ENCODE results near the gene RASA2. TPM values are rescaled to one million over a fixed set of nuclear protein-coding genes. Genes with fewer than 3 reads are reported as not detected.

The RASA2 gene
- total RNA-seq, 2 experiments from 2014 or later = 62.6 to 70.8 TPM

DNA sequence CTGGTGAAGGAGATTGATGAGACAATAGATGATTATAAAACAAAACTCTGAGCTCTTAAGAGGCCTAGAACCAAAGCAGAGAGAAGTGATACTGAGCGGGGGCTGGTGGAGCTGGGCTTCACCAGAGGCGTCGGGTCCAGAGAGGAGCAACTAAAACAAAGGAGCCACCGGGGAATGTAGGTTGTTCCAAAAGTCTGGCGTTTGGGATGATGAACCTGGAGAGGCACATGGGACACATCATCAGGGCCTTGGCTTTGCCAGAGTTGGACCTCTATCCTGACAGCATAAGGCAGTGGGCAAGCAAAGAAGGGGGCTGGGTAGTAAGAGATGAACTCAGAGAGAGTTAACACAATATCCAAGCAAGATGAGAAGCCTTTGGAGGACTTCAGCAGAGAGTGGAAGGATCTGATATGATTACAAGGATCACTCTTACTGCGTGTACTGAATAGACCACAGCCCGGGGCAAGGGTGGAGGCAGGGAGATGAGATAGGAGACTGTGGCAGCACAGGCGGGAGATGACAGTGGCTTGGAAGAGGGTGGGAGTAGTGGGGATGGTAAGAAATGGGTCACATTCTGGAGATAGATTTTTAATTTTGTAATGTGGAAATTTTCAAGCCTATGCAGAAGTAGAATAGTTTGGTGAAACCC lies 36.0 kb upstream of the RASA2 start:
- Mint-ChIP-seq H3K9me3 (no peaks in the 10 kb centered on the region), H3K27ac (peak overlapping the region; percentile 63), H3K4me3 (no peak overlapping the region), H3K36me3 (peaks cover 3% of the 10 kb centered on the region), H3K27me3 (no peaks in the 10 kb centered on the region), H3K4me1 (peaks cover 10% of the 10 kb centered on the region)
- DNase-seq (no peak), ATAC-seq (ENCODE audit: low read depth) (no peak)
- POLR2A ChIA-PET = interaction anchor here (1.0 kb wide), 1 partner anchor 139 kb away, joined by 3 read pairs; no protein-coding TSS in a partner anchor

DNA sequence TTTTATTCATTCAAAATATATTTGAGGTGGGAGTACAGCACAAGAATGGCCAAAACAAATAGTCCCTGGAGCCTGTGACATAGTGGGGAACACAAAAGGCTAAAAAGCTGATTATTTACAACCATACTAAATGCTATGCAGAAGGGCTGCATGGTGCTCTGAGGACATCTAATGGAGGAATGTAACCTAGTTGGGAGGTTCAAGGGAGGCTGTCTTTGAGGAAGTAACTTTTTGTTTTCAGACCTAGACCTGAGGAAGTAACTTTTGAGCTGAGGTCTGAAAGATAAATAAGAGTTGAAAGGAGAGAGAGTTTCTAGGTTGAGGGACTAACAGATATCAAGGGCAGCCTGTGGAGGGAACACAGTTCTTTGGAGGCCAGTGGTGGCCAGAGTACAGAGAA lies 34.8 kb upstream of the RASA2 start:
- Mint-ChIP-seq H3K27ac (no peak overlapping the region), H3K4me1 (peaks cover 10% of the 10 kb centered on the region), H3K9me3 (no peaks in the 10 kb centered on the region), H3K36me3 (peaks cover 3% of the 10 kb centered on the region), H3K27me3 (no peaks in the 10 kb centered on the region), H3K4me3 (no peak overlapping the region)
- POLR2A ChIA-PET = interaction anchor here (0.6 to 4.6 kb wide), 6 partner anchors 39 to 220 kb away, joined by 3 to 40 read pairs (median 10); partner anchors contain the start of gene PXYLP1
- ATAC-seq (ENCODE audit: low read depth) (peak; percentile 96), DNase-seq (no peak)

DNA sequence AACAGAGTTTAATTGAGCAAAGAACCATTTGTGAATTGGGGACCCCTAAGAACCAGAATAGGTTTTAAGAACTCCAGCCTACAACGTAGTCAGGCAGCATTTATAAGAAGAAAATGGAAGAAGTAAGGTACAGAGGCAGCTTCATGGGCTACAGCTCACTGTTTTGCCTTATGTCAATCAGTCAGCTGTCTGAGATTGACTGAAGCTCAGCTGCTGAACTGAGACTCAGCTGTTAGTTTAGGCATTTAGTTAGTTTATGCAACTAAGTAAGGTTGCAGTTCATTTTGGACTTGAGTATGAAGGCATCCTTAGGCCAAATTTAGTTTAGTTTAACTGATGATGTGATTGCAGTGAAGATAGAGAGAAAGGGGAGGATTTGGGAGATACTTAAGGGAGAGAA lies 34.1 kb upstream of the RASA2 start:
- Mint-ChIP-seq H3K36me3 (no peaks in the 10 kb centered on the region), H3K27me3 (no peaks in the 10 kb centered on the region), H3K4me3 (no peak overlapping the region), H3K4me1 (peaks cover 13% of the 10 kb centered on the region), H3K9me3 (no peaks in the 10 kb centered on the region), H3K27ac (no peak overlapping the region)
- no peak for ATAC-seq (ENCODE audit: low read depth)
- DNase-seq = no peak
- POLR2A ChIA-PET = interaction anchor here (0.6 to 4.6 kb wide), 7 partner anchors 92 to 221 kb away, joined by 3 to 40 read pairs (median 8); partner anchors contain the start of gene PXYLP1

DNA sequence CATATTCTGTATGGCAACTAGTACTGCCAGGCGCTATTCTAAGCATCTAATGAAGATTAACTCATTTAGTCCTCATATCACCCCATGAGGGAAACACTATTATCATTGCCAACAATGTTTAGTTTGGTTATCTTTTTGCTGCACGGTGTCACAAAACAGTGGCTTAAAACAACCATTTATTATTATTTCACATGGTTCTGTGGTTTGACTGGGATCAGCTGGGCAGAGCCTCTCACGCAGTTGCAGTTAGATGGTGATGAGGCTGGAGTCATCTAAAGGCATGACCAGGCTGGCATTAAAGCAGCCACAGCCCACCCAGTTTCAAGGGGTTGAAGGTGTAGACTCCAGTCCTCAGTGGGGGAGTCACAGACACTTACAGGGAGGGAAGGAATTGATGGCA lies 32.8 kb upstream of the RASA2 start:
- no peaks in the 10 kb centered on the region for H3K9me3 Mint-ChIP-seq
- ATAC-seq (ENCODE audit: low read depth) (no peak), DNase-seq (no peak)
- H3K4me1 Mint-ChIP-seq = peaks cover 14% of the 10 kb centered on the region
- H3K27me3 Mint-ChIP-seq = peaks cover 2% of the 10 kb centered on the region
- H3K36me3 Mint-ChIP-seq = no peaks in the 10 kb centered on the region
- peak overlapping the region; percentile 19 for H3K27ac Mint-ChIP-seq
- POLR2A ChIA-PET = interaction anchor here (0.7 to 4.6 kb wide), 4 partner anchors 26 to 149 kb away, joined by 4 to 40 read pairs (median 10); no protein-coding TSS in a partner anchor
- no peak overlapping the region for H3K4me3 Mint-ChIP-seq

DNA sequence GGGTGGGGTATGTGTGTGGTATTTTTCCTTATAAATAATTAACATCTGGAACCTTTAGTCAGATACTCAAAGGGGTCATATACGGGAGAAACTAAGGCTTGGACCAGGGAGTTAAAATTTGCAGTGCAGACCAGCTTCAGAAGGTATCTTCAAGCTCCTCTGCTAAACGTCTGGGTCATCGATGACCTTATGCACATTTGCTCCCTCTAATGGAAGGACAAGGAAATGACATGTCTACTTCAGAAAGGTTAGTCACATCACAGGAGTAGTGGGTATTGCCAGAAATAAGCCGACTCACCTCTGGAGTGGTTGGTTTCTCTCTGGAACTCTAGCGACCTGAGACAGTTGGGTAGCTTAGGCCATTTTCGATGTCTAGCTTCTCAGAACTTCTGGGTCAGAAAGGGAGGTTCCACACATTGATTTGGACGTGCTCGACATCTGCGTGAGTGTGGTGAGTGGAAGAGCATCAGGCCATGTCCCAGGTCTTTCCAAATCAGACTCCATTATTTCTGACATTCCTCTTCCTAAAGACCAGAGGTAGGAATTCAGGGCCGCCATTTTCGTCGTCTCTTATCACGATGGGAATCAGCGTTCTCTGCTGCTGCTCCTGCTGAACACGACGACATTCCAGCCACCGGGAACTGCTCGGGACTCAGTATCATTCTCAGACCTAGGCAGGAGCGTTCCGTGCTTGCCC lies 31.8 kb upstream of the RASA2 start:
- DNase-seq (no peak), ATAC-seq (ENCODE audit: low read depth) (peak; percentile 61)
- Mint-ChIP-seq H3K27me3 (peaks cover 2% of the 10 kb centered on the region), H3K4me1 (peaks cover 14% of the 10 kb centered on the region), H3K9me3 (no peaks in the 10 kb centered on the region), H3K36me3 (no peaks in the 10 kb centered on the region), H3K27ac (no peak overlapping the region), H3K4me3 (no peak overlapping the region)
- POLR2A ChIA-PET = interaction anchor here (0.6 to 4.6 kb wide), 4 partner anchors 31 to 225 kb away, joined by 3 to 40 read pairs (median 3); no protein-coding TSS in a partner anchor

DNA sequence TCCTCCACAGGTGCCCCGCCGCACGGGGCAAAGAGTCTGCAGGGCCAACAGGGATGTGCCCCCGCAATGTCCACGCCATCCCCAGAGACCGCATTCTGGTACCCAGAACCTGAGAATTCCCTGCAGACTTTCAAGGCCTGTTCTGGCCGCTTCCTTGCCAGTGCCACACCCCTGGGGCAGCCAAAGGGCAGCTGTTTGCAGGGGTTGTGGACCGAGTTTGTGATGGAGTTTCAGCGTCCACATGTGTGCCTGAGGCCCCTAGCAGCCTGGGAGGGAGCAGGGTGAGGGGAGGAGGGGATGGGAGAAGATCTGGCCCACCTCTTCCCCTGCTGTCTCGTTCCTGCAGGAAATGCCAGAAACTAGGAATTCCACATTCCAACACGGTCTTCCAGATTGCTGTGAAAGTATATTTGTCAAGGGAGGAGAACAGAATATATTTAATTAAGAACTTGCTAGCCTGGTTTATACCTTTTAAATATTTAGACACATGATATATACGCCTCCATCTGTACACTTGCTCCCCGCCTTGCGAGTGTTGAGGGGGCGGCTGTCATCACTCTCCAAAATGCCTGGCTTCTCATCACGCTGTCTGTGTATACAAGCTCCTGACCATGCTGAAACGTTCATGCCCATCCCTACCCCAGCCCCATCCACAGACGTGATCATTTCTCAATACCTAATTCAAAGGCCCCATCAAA lies 31.1 kb upstream of the RASA2 start:
- Mint-ChIP-seq H3K36me3 (no peaks in the 10 kb centered on the region), H3K27me3 (peaks cover 2% of the 10 kb centered on the region), H3K4me1 (peaks cover 16% of the 10 kb centered on the region), H3K4me3 (no peak overlapping the region), H3K9me3 (no peaks in the 10 kb centered on the region), H3K27ac (no peak overlapping the region)
- POLR2A ChIA-PET = interaction anchor here (0.7 to 4.6 kb wide), 2 partner anchors 30 to 144 kb away, joined by 3 to 40 read pairs; no protein-coding TSS in a partner anchor
- ATAC-seq (ENCODE audit: low read depth) (no peak), DNase-seq (no peak)

DNA sequence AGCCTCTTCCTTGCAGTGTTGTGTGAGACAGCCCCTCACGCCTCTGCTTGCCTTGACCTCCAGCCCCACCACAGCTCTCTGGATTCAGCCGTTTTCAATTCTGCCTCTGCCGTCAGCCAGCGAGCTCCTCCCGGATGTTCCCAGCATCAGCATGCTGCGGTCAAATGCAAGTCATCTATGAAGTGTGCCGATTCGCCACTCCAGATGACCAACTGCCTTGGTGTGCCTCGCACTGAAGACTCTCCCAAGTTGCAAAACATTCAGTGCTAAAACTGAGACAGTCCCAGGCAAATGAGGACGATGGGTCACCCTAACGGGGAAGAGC lies 30.6 kb upstream of the RASA2 start:
- DNase-seq (no peak), ATAC-seq (ENCODE audit: low read depth) (no peak)
- H3K36me3 Mint-ChIP-seq = no peaks in the 10 kb centered on the region
- H3K4me3 Mint-ChIP-seq = no peak overlapping the region
- no peaks in the 10 kb centered on the region for H3K9me3 Mint-ChIP-seq
- peaks cover 2% of the 10 kb centered on the region for H3K27me3 Mint-ChIP-seq
- H3K4me1 Mint-ChIP-seq = peaks cover 18% of the 10 kb centered on the region
- POLR2A ChIA-PET = no interaction called here
- no peak overlapping the region for H3K27ac Mint-ChIP-seq

DNA sequence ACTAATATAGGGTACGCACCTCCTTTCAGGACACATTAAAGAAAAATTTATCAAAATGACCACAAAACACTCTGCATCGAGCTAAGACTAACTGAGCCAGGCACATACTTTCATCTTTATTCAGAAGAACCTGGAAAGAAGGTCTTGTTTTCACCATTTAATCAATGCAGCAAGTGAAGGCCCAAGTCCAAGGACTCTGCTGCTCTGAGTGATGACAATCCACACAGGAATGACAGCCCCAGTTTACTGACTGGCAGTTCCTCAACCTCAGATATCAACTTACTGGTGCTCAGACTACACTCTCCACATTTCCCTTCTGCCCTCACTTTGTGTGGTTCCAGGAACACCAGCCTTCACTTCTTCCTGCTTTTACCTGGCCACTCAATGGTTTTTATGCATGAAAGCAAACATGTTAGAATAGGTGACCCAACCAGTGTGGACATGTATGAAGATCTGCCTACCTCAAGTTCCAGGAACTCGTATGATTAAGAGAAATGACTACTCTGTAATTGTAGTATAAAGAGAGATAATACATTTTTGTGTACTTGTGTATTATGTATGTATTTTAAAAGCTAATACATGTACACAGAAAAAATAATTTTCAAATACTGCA lies 29.1 kb upstream of the RASA2 start:
- no peaks in the 10 kb centered on the region for H3K36me3 Mint-ChIP-seq
- no peaks in the 10 kb centered on the region for H3K9me3 Mint-ChIP-seq
- no peak overlapping the region for H3K27ac Mint-ChIP-seq
- ATAC-seq (ENCODE audit: low read depth) = no peak
- no peak overlapping the region for H3K4me3 Mint-ChIP-seq
- H3K4me1 Mint-ChIP-seq = peaks cover 28% of the 10 kb centered on the region
- POLR2A ChIA-PET = no interaction called here
- H3K27me3 Mint-ChIP-seq = peaks cover 2% of the 10 kb centered on the region
- no peak for DNase-seq

DNA sequence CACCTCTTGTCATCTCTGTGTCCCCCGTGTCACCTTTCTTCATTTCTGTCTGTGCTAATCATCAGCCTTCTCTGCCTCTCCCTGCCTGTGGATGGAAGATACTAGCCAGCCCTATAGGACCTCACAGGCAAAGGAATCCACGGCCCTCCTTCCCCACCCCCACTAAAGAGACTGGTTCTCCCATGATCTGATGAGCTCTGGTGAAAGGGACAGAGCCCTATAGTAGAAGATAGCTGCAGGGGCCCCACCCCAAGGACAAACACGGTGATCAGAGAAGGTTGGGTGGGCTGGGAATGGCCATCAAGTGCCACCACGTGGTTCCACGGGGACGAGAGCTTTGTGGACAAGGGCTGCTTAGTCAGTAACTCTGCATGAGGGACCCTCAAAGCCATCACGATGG lies 27.8 kb upstream of the RASA2 start:
- Mint-ChIP-seq H3K4me1 (peaks cover 28% of the 10 kb centered on the region), H3K27me3 (peaks cover 2% of the 10 kb centered on the region), H3K9me3 (peaks cover under 1% of the 10 kb centered on the region), H3K4me3 (no peak overlapping the region), H3K27ac (no peak overlapping the region), H3K36me3 (no peaks in the 10 kb centered on the region)
- DNase-seq (no peak), ATAC-seq (ENCODE audit: low read depth) (no peak)
- POLR2A ChIA-PET = interaction anchor here (0.7 kb wide), 1 partner anchor 147 kb away, joined by 3 read pairs; no protein-coding TSS in a partner anchor

DNA sequence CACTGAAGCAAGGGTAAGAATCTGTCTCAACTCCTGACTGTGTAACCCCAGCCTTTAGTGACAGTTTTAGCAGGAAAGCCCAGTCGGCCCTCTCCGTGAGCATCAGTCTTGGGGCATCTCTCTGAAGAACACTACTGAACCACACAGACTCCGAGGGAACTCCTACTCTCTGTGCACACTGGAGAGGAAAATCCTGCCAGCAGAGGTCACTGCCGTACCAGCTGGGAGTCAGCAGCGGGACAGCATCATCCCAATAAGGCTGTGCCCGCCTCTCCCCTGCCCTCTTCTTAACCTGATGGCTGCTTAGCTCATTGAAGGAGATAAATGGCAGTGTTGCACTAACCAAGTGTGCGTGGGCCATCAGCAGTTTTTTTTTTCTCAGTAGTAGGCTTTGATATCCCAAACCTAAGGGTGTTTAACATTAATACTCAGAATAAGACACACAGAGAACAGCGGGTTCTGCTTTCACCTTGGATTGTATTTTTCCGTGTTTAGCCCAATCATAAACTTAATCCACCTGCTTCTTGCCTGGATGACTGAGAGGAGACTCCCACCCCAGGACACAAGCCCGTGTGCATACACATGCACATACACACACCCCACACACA lies 26.6 kb upstream of the RASA2 start:
- ATAC-seq (ENCODE audit: low read depth) (peak; percentile 100), DNase-seq (peak; percentile 84)
- peaks cover 7% of the 10 kb centered on the region for H3K9me3 Mint-ChIP-seq
- no peak overlapping the region for H3K27ac Mint-ChIP-seq
- H3K27me3 Mint-ChIP-seq = peaks cover 2% of the 10 kb centered on the region
- peaks cover 20% of the 10 kb centered on the region for H3K4me1 Mint-ChIP-seq
- peaks cover 4% of the 10 kb centered on the region for H3K36me3 Mint-ChIP-seq
- no peak overlapping the region for H3K4me3 Mint-ChIP-seq
- POLR2A ChIA-PET = interaction anchor here (1.1 kb wide), 1 partner anchor 27 kb away, joined by 3 read pairs; no protein-coding TSS in a partner anchor

DNA sequence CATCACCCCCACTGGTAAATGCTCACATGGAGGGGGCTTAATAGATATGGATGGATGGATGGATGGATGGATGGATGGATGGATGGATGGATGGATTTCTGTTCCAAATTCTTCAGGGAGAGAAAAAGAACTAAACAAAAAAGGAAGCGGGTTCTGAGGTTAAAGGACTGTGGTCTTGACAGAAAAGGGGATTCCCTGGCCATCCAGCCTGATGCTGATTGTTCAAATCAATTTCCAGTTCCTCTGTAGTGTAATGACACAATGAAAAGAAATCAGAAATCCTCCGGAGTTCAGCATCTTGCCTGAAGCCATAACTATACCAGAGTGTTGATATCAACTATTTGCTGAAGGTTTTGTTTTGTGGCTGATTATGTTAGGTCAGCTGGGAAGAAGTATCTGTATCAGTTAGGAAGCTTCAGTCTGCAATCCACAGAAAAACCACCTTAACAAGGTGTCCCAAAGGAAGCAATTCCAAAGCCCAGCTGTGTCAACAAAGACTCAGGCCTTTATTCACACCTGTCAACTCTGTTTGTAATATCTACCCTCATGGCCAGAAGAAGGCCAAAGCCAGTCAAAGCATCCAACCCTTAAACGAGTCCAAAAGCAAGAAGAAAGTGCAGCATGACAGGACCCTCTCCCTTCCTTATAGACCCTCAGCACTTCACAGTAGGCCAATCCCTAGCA lies 24.5 kb upstream of the RASA2 start:
- Mint-ChIP-seq H3K36me3 (peaks cover 7% of the 10 kb centered on the region), H3K4me3 (no peak overlapping the region), H3K4me1 (peaks cover 19% of the 10 kb centered on the region), H3K27me3 (peaks cover 2% of the 10 kb centered on the region), H3K9me3 (peaks cover 10% of the 10 kb centered on the region), H3K27ac (no peak overlapping the region)
- POLR2A ChIA-PET = interaction anchor here (0.6 to 1.0 kb wide), 2 partner anchors 25 to 36 kb away, joined by 3 read pairs; no protein-coding TSS in a partner anchor
- DNase-seq (no peak), ATAC-seq (ENCODE audit: low read depth) (no peak)

DNA sequence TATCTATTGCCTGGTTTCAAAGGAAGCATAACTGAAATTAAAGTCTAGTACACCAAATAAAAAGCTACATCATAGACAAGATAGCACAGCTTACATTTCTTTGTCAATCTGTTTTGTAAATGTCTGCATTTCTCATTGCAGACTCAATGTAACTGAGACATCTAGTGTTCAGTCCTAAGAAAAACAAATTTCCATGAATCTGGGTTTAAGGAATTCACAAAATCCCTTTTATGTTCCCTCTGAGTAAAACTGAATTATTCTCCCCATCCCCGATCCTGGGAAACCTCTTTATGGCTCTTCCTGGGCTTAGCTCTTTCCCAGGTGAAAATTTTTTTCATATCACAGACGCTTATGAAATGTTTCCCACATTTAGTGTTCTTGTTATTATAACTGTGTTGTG lies 21.6 kb upstream of the RASA2 start:
- Mint-ChIP-seq H3K36me3 (peaks cover 9% of the 10 kb centered on the region), H3K9me3 (peaks cover 12% of the 10 kb centered on the region)

More for the DNA sequence above, 21.6 kb upstream of the RASA2 start:
- Mint-ChIP-seq H3K27me3 (no peaks in the 10 kb centered on the region), H3K4me1 (peaks cover 14% of the 10 kb centered on the region), H3K4me3 (no peak overlapping the region), H3K27ac (no peak overlapping the region)
- no peak for DNase-seq
- POLR2A ChIA-PET = no interaction called here
- ATAC-seq (ENCODE audit: low read depth) = no peak
